Stimulated activated naive CD8-positive, alpha-beta T cell treated with anti-CD3 and anti-CD28 coated beads, Interleukin-15, Interleukin-2, amounts not matched to agents 100 U/mL and 50 U/mL, for 24 hours (primary cell): ENCODE data around the gene MIP.
"Not testable (repeated sequence)": the region's sequence is repeated elsewhere in the genome, so short reads cannot be mapped to it uniquely, and the experiment has no call there.

Source experiments
- ATAC-seq: fragments of 150-1000 bp; cut with Tn5 transposase; one replicate; pipeline ENCODE4 v1.10.0; 2021
- DNase-seq: peaks from one replicate; pipeline ENCODE4 v3.0.0; 2021

The MIP gene

GRCh38 chr12:56454557-56454956, at the start of gene MIP:
Gene MIP, minus strand, starts transcription at chr12:56454657. Its CDS starts 44 bp downstream, at chr12:56454613.
- no peak for DNase-seq
- ATAC-seq = no peak

GRCh38 chr12:56499879-56500278, 45.4 kb upstream of the MIP start:
- ATAC-seq, DNase-seq: not testable (repeated sequence)

- ATAC-seq, DNase-seq: not testable (repeated sequence)
Observed at GRCh38 chr12:56499452-56499851, 45.0 kb upstream of the MIP start.

GRCh38 chr12:56498126-56498902, 43.9 kb upstream of the MIP start:
- not testable (repeated sequence) for DNase-seq, ATAC-seq

GRCh38 chr12:56496704-56497103, 42.2 kb upstream of the MIP start:
- DNase-seq = peak; percentile 67
- not testable (repeated sequence) for ATAC-seq

GRCh38 chr12:56494481-56494880, 40.0 kb upstream of the MIP start:
- not testable (repeated sequence) for DNase-seq, ATAC-seq

GRCh38 chr12:56494106-56494415, 39.6 kb upstream of the MIP start:
- not testable (repeated sequence) for DNase-seq, ATAC-seq

GRCh38 chr12:56493409-56494105, 39.1 kb upstream of the MIP start:
- not testable (repeated sequence) for DNase-seq, ATAC-seq

GRCh38 chr12:56490360-56490759, 35.9 kb upstream of the MIP start:
- DNase-seq (no peak), ATAC-seq (no peak)

- peak; percentile 90 for ATAC-seq
- DNase-seq = peak; percentile 66
Observed at GRCh38 chr12:56488041-56488955, 33.8 kb upstream of the MIP start, which contains the start of gene GLS2. Gene GLS2, minus strand, starts transcription at chr12:56488161. Its CDS starts 43 bp downstream, at chr12:56488118.

GRCh38 chr12:56487448-56488040, 33.1 kb upstream of the MIP start:
- DNase-seq (peak; percentile 37), ATAC-seq (peak; percentile 50)

- ATAC-seq (no peak), DNase-seq (no peak)
Observed at GRCh38 chr12:56486694-56487093, 32.2 kb upstream of the MIP start.

GRCh38 chr12:56484566-56484965, 30.1 kb upstream of the MIP start:
- ATAC-seq = no peak

GRCh38 chr12:56479625-56480024, 25.2 kb upstream of the MIP start:
- ATAC-seq (no peak), DNase-seq (no peak)

More at GRCh38 chr12:56484566-56484965, 30.1 kb upstream of the MIP start:
- no peak for DNase-seq

GRCh38 chr12:56477521-56478225, 23.2 kb upstream of the MIP start:
- ATAC-seq = no peak

GRCh38 chr12:56476972-56477432, 22.5 kb upstream of the MIP start:
- ATAC-seq (no peak), DNase-seq (no peak)

More at GRCh38 chr12:56477521-56478225, 23.2 kb upstream of the MIP start:
- DNase-seq = no peak

GRCh38 chr12:56476143-56476542, 21.7 kb upstream of the MIP start:
- DNase-seq = no peak
- ATAC-seq = no peak

- ATAC-seq (no peak), DNase-seq (no peak)
Observed at GRCh38 chr12:56474389-56474788, 19.9 kb upstream of the MIP start.

GRCh38 chr12:56469007-56469930, 14.8 kb upstream of the MIP start:
- DNase-seq (peak; percentile 28), ATAC-seq (no peak)
